ENCODE results near the gene ARHGAP26.

- TF ChIP-seq YY1 (IDR thresholded peaks at IDR 0.05; ENCODE audit: insufficient read depth, insufficient read length) = no peak
- no peak for TF ChIP-seq SUZ12 (IDR thresholded peaks at IDR 0.05; ENCODE audit: extremely low read depth, insufficient read depth, insufficient read length)
- no peak for TF ChIP-seq ZNF274 (IDR thresholded peaks at IDR 0.05; ENCODE audit: low read depth, low read length)
Measured at GRCh38 chr5:143061161-143061945, 291.2 kb downstream of the ARHGAP26 start.

Data from NT2/D1 (cell line).